NT2/D1 (cell line): ENCODE data around the gene BCOR.

ENCODE experiments used
- YY1 ChIP-seq: IDR thresholded peaks from 2 replicates; pipeline ENCODE4 v1.6.1; 2011; ENCODE audit not compliant: insufficient read length, insufficient read depth
- ZNF274 ChIP-seq: IDR thresholded peaks from 2 replicates; pipeline ENCODE4 v1.6.1; 2011; ENCODE audit warnings: mild to moderate bottlenecking, low read depth, low read length

DNA sequence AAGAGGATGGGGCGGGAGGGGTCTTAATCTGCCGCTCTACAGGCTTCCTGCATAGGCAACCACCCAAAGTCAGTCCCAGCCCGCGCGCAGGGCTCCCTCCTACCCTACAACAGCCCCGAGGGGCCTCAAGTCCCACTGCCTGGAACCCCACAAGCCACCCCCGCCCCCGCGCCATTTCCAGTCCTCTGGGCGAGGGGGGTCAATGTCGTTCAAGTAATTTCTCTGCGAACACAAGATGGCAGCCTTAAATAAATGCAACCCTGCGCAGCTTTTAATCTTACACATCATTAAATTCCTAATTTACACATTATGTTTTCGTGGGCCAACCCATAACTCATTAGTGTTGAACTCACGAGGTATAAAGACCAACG is 92.9 kb downstream of the BCOR start:
- TF ChIP-seq ZNF274: no peak
- TF ChIP-seq YY1: no peak
